Measurements from ENCODE around the gene NTN3. TPM values are rescaled to one million over a fixed set of nuclear protein-coding genes. Genes with fewer than 3 reads are reported as not detected.

The NTN3 gene
- total RNA-seq, 4 donors from 2014 or later = 0.39 TPM; not detected in 3

DNA sequence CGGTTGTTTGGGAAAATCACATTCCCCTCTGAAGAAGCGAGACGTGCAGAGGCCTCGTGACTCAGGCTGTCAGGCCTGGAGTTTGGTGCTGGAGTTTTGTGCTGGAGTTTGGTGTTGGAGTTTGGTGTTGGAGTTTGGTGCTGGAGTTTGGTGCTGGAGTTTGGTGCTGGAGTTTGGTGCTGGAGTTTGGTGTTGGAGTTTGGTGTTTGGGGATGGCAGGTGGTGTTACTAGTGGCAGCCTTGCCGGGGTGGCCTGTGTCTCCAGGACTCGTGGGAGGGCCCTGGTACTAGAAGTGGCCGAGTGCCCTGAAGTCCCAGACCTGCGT, 16.4 kb downstream of the NTN3 start:
- no peak overlapping the region for H3K4me3 ChIP-seq
- peak overlapping the region in 1 of 4 donors; percentile 24 for H3K27ac ChIP-seq
- DNase-seq (ENCODE audit: low spot score in 2 of 2) = no peak
- peaks cover 0 to 36% (median 8%) of the 10 kb centered on the region in 4 donors for H3K4me1 ChIP-seq
- TF ChIP-seq, protein P1, sequence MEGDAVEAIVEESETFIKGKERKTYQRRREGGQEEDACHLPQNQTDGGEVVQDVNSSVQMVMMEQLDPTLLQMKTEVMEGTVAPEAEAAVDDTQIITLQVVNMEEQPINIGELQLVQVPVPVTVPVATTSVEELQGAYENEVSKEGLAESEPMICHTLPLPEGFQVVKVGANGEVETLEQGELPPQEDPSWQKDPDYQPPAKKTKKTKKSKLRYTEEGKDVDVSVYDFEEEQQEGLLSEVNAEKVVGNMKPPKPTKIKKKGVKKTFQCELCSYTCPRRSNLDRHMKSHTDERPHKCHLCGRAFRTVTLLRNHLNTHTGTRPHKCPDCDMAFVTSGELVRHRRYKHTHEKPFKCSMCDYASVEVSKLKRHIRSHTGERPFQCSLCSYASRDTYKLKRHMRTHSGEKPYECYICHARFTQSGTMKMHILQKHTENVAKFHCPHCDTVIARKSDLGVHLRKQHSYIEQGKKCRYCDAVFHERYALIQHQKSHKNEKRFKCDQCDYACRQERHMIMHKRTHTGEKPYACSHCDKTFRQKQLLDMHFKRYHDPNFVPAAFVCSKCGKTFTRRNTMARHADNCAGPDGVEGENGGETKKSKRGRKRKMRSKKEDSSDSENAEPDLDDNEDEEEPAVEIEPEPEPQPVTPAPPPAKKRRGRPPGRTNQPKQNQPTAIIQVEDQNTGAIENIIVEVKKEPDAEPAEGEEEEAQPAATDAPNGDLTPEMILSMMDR (IDR thresholded peaks at IDR 0.05) = no peak
- no peak for TF ChIP-seq EP300 (IDR thresholded peaks at IDR 0.05)
- TF ChIP-seq POLR2A (IDR thresholded peaks at IDR 0.05) = no peak
- peaks cover 0 to 7% (median 0%) of the 10 kb centered on the region in 3 donors for H3K36me3 ChIP-seq
- no peaks in the 10 kb centered on the region for H3K27me3 ChIP-seq
- WGBS, 2 donors = 50 to 58% methylated on average over 7 to 8 of the region's 8 CpGs
- H3K9me3 ChIP-seq = no peaks in the 10 kb centered on the region

- Histone ChIP-seq H3K9me3 (no peaks in the 10 kb centered on the region), H3K36me3 (peaks cover 0 to 7% (median 0%) of the 10 kb centered on the region in 3 donors), H3K27ac (peak overlapping the region in 1 of 4 donors; percentile 24), H3K4me3 (no peak overlapping the region), H3K27me3 (no peaks in the 10 kb centered on the region), H3K4me1 (peaks cover 0 to 30% (median 7%) of the 10 kb centered on the region in 4 donors)
- 73 to 74% methylated on average over 11 to 13 of the region's 15 CpGs for WGBS, 2 donors
- TF ChIP-seq POLR2A (IDR thresholded peaks at IDR 0.05) (no peak), EP300 (IDR thresholded peaks at IDR 0.05) (no peak)
- TF ChIP-seq, protein P1 (IDR thresholded peaks at IDR 0.05) = no peak
- no peak for DNase-seq (ENCODE audit: low spot score in 2 of 2)
Measured at GRCh38 chr16:2487903-2488531, 16.9 kb downstream of the NTN3 start.

DNA sequence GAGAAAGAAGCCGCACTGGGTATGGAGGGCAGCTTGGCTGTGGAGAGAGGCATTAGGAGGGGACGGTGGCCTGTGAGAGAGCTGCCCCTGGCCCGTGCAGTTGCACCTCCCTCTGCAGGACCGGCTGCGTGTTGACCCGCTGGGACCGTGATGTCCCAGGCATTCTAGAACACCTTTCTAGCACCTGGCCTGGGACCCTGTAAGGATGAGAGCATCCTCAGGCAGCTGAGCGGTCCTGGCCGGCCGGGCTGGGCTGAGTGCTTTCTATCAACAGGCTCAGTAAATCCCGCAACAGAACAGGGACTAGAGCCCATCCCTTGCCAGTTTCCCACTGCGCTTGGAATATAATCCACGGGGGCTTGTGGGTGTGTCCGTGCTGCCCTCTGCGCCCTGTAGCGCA, 18.5 kb downstream of the NTN3 start:
- WGBS, 2 donors = 87 to 88% methylated on average over 15 to 16 of the region's 16 CpGs
- H3K27ac ChIP-seq = no peak overlapping the region

DNA sequence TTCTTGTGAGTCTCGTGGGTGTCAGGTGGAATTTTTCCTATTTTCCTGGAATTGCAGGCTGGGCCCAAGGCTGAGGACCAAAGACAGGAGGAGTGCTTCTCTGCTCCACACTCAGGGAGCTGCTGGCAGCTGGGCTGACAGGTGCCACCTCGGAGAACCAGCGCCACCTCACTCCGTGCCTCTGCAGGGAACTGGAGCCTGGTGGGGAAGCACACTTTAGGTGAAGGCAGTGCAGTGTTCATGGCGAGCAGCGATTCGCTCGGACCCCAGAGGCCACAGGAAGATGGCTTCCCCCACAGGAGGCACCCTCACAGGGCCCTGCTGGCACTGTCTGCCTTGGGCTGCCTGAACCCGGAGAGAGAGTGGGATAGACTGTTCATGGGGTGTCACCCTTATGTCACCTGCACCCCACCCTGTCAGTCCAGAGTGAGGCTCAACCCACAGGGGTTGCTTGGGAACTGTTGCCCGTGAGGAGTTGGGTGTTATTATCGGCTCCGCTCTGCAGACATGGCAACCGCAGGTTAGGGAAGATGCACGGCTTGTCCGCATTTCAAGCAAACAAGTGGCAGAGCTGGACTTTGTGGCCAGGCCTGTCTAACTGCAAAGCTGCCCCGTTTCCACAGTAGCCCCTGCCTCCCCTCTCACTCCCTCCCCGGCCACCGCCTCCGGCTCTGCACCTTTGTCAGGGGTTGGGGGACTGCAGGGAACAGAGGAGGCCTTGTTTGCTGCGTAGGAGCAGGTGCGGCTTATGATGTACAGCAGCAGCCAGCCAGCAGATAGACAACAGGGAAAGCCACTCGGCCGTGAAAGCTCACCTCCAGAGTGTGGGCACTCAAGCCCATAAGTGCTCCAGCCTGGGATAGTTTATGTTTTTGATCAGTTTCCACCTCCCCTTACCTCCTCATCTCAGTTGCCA, 19.4 kb downstream of the NTN3 start:
- Histone ChIP-seq H3K27me3 (no peaks in the 10 kb centered on the region), H3K9me3 (no peaks in the 10 kb centered on the region), H3K4me1 (peaks cover 0 to 19% (median 4%) of the 10 kb centered on the region in 4 donors), H3K4me3 (no peak overlapping the region), H3K36me3 (peaks cover 0 to 7% (median 0%) of the 10 kb centered on the region in 3 donors), H3K27ac (no peak overlapping the region)
- no peak for DNase-seq (ENCODE audit: low spot score in 2 of 2)
- WGBS, 2 donors = 85 to 89% methylated on average over 21 to 23 of the region's 23 CpGs
- no peak for TF ChIP-seq EP300 (IDR thresholded peaks at IDR 0.05)
- TF ChIP-seq POLR2A (IDR thresholded peaks at IDR 0.05) = no peak
- TF ChIP-seq, protein P1 (IDR thresholded peaks at IDR 0.05) = no peak

More for the DNA sequence above, 18.5 kb downstream of the NTN3 start:
- no peak for DNase-seq (ENCODE audit: low spot score in 2 of 2)
- H3K27me3 ChIP-seq = no peaks in the 10 kb centered on the region
- no peak overlapping the region for H3K4me3 ChIP-seq
- H3K9me3 ChIP-seq = no peaks in the 10 kb centered on the region
- TF ChIP-seq EP300 (IDR thresholded peaks at IDR 0.05) = no peak
- TF ChIP-seq POLR2A (IDR thresholded peaks at IDR 0.05) = no peak
- TF ChIP-seq, protein P1 (IDR thresholded peaks at IDR 0.05) = no peak
- peaks cover 0 to 7% (median 0%) of the 10 kb centered on the region in 3 donors for H3K36me3 ChIP-seq
- H3K4me1 ChIP-seq = peaks cover 0 to 19% (median 4%) of the 10 kb centered on the region in 4 donors

GRCh38 chr16:2492292-2492691, 21.2 kb downstream of the NTN3 start:
- DNase-seq (ENCODE audit: low spot score in 2 of 2) = no peak
- Histone ChIP-seq H3K36me3 (peaks cover 0 to 21% (median 0%) of the 10 kb centered on the region in 3 donors), H3K27me3 (no peaks in the 10 kb centered on the region), H3K27ac (no peak overlapping the region), H3K4me1 (peaks cover 0 to 10% (median 3%) of the 10 kb centered on the region in 4 donors), H3K9me3 (no peaks in the 10 kb centered on the region), H3K4me3 (no peak overlapping the region)
- TF ChIP-seq EP300 (IDR thresholded peaks at IDR 0.05) (no peak), POLR2A (IDR thresholded peaks at IDR 0.05) (no peak)
- TF ChIP-seq, protein P1 (IDR thresholded peaks at IDR 0.05) = no peak
- 86% methylated on average over 12 to 13 of the region's 13 CpGs for WGBS, 2 donors

Measured in tibial nerve (tissue), 4 donors.